Posterior cingulate gyrus (tissue), 11 donors: ENCODE data around the gene SERINC3.
"Not testable (repeated sequence)": the region's sequence is repeated elsewhere in the genome, so short reads cannot be mapped to it uniquely, and the experiment has no call there.

Experiments used
- DNase-seq, 10 donors: peaks; one replicate each; pipeline versions ENCODE4 v3.0.0 to v3.0.0-alpha.2; 2020 to 2021; ENCODE audit warnings: mixed read lengths in 3 of 10
- intact Hi-C: fragments of 100-400 bp; cut with DNase I; formaldehyde crosslinking; loops from one replicate; pipeline ENCODE4 v1.15.1; 2023

Gene SERINC3

GRCh38 chr20:44521484-44522481, at the start of gene SERINC3:
Gene SERINC3 (minus strand): TSS chr20:44522070. CDS start chr20:44521951, 119 bp downstream.
- intact Hi-C loops: loop anchor here (5.0 kb wide), 2 partner anchors 44 to 201 kb away; partner anchors contain the start of gene TTPAL

GRCh38 chr20:44571362-44571988, 49.6 kb upstream of the SERINC3 start:
- no peak for DNase-seq
- intact Hi-C loops: no loop called here

More at GRCh38 chr20:44521484-44522481, at the start of gene SERINC3:
- peak; percentile 92 to 99 (median 96) for DNase-seq

- DNase-seq: no peak
- intact Hi-C loops: no loop called here
Measured at GRCh38 chr20:44570367-44570766, 48.5 kb upstream of the SERINC3 start.

- intact Hi-C loops: no loop called here
- no peak for DNase-seq
Measured at GRCh38 chr20:44566811-44567210, 44.9 kb upstream of the SERINC3 start.

GRCh38 chr20:44566018-44566417, 44.1 kb upstream of the SERINC3 start:
- DNase-seq: no peak
- intact Hi-C loops: no loop called here

- intact Hi-C loops: no loop called here
- no peak for DNase-seq
Measured at GRCh38 chr20:44561876-44562275, 40.0 kb upstream of the SERINC3 start.

- intact Hi-C loops, DNase-seq: not testable (repeated sequence)
Measured at GRCh38 chr20:44560818-44561217, 38.9 kb upstream of the SERINC3 start.

GRCh38 chr20:44560229-44560628, 38.4 kb upstream of the SERINC3 start:
- intact Hi-C loops: no loop called here
- no peak for DNase-seq

GRCh38 chr20:44559302-44559701, 37.4 kb upstream of the SERINC3 start:
- no peak for DNase-seq
- intact Hi-C loops: no loop called here

GRCh38 chr20:44552950-44553908, 31.4 kb upstream of the SERINC3 start:
- DNase-seq: no peak
- intact Hi-C loops: no loop called here

- no peak for DNase-seq
- intact Hi-C loops: no loop called here
Measured at GRCh38 chr20:44552568-44552949, 30.7 kb upstream of the SERINC3 start.

GRCh38 chr20:44552050-44552449, 30.2 kb upstream of the SERINC3 start:
- DNase-seq: no peak
- intact Hi-C loops: no loop called here

GRCh38 chr20:44549123-44549522, 27.3 kb upstream of the SERINC3 start:
- intact Hi-C loops: no loop called here

GRCh38 chr20:44547419-44547818, 25.5 kb upstream of the SERINC3 start:
- no peak for DNase-seq
- intact Hi-C loops: no loop called here

More at GRCh38 chr20:44549123-44549522, 27.3 kb upstream of the SERINC3 start:
- DNase-seq: no peak

- intact Hi-C loops: no loop called here
Measured at GRCh38 chr20:44544263-44544662, 22.4 kb upstream of the SERINC3 start.

GRCh38 chr20:44543358-44543757, 21.5 kb upstream of the SERINC3 start:
- DNase-seq: no peak
- intact Hi-C loops: no loop called here

More at GRCh38 chr20:44544263-44544662, 22.4 kb upstream of the SERINC3 start:
- no peak for DNase-seq

GRCh38 chr20:44542890-44543289, 21.0 kb upstream of the SERINC3 start:
- intact Hi-C loops: no loop called here

GRCh38 chr20:44541992-44542391, 20.1 kb upstream of the SERINC3 start:
- no peak for DNase-seq
- intact Hi-C loops: no loop called here

More at GRCh38 chr20:44542890-44543289, 21.0 kb upstream of the SERINC3 start:
- no peak for DNase-seq

GRCh38 chr20:44540834-44541233, 19.0 kb upstream of the SERINC3 start:
- no peak for DNase-seq
- intact Hi-C loops: no loop called here

- no peak for DNase-seq
- intact Hi-C loops: no loop called here
Measured at GRCh38 chr20:44537993-44538392, 16.1 kb upstream of the SERINC3 start.
